Adrenal gland (tissue), 12 donors: ENCODE results near the gene ACP4. TPM values are rescaled to one million over a fixed set of nuclear protein-coding genes. Genes with fewer than 3 reads are reported as not detected.

Source experiments
- DNase-seq, 7 donors: peaks; one replicate each; pipeline ENCODE4 v3.0.0-alpha.2; 2019 to 2020
- H3K27ac ChIP-seq, 5 donors: fragments of 200-600 bp; sonication (generic) in 4 of 5; 1 replicate in 3 of 5; 2 replicates in 2 of 5; pipeline versions ENCODE4 v1.5.1 to v1.8.0; 2016 to 2020; ENCODE audit warnings: mild to moderate bottlenecking in 1 of 5
- H3K27me3 ChIP-seq: fragments of 200-600 bp; 2 replicates; pipeline ENCODE4 v1.8.0; 2021
- H3K36me3 ChIP-seq, 2 donors: fragments of 200-600 bp; replicated peaks in 1 of 2; 1 replicate in 1 of 2; 2 replicates in 1 of 2; pipeline versions ENCODE4 v1.5.1 to v1.8.0; 2018 to 2022
- H3K4me1 ChIP-seq, 2 donors: fragments of 200-600 bp; replicated peaks in 1 of 2; 1 replicate in 1 of 2; 2 replicates in 1 of 2; pipeline versions ENCODE4 v1.5.1 to v1.8.0; 2018 to 2021
- H3K4me3 ChIP-seq, 4 donors: fragments of 200-600 bp; sonication (generic) in 3 of 4; one replicate each; pipeline ENCODE4 v1.5.1; 2016 to 2018
- H3K9me3 ChIP-seq, 3 donors: fragments of 200-600 bp; sonication (generic) in 1 of 3; replicated peaks in 1 of 3; 1 replicate in 2 of 3; 2 replicates in 1 of 3; pipeline versions ENCODE4 v1.5.1 to v1.8.0; 2016 to 2021
- POLR2A ChIP-seq, 2 donors: fragments of 450-650 bp; IDR thresholded peaks; one replicate each; pipeline ENCODE4 v1.6.1; 2017; ENCODE audit warnings: antibody characterized with exemption in 2 of 2, mild to moderate bottlenecking in 2 of 2, moderate library complexity in 1 of 2
- WGBS, 4 donors: extraction: QIAGEN DNeasy Blood & Tissue Kit in 2 of 4; methylation state at CpG; one replicate each; pipeline versions ENCODE4 v1.1.5 to v1.1.7; 2013 to 2017; 5-methylcytosine and 5-hydroxymethylcytosine counted together
- intact Hi-C, 2 donors: fragments of 100-400 bp; cut with DNase I; formaldehyde crosslinking; loops; one replicate each; pipeline versions ENCODE4 v1.14.1 to v1.15.0; 2022 to 2023
- polyA plus RNA-seq, 3 donors: library from polyadenylated mRNA; stranded (reverse); fragments of 200-250 nt in 2 of 3; fragments of 350-450 nt in 1 of 3; fragmentation: Illumina TruSeq in 1 of 3; extraction: RNeasy Lipid Tissue Mini Kit (QIAGEN cat#74804) in 1 of 3; gene quantifications; one replicate each; pipeline ENCODE4 v1.2.3, GENCODE V29; 2013 to 2014
- total RNA-seq, 9 donors: library from RNA; depleted of rRNA in 4 of 9; stranded (reverse); fragments of >200 nt in 4 of 9; fragments of 120-200 nt in 1 of 9; fragmentation: NEBNext Ultra II Directional in 1 of 9; extraction: Animal tissue kit (Norgen Biotek cat#: 25700) in 1 of 9; gene quantifications; one replicate each; pipeline versions ENCODE4 v1.1.0 to v1.2.4, GENCODE V29; 2013 to 2023
- TF ChIP-seq, protein P1 (sequence below), 6 experiments: fragments of 450-650 bp in 4 of 6; fragments of 200-600 bp in 2 of 6; sonication (generic) in 1 of 6; IDR thresholded peaks; 1 replicate in 5 of 6; 2 replicates in 1 of 6; pipeline versions ENCODE4 v1.5.1 to v1.8.0; 2016 to 2021; ENCODE audit warnings: antibody characterized with exemption in 6 of 6, mild to moderate bottlenecking in 2 of 6, moderate library complexity in 1 of 6
- donor health status: healthy with polysubstance abuse.
- donor health status: Bipolar disorder and iron deficiency.
- donor health status: DM: yes; HTN: yes; CAD: no.
- donor health status: DM: no; HTN: no; CAD: no.
- donor health status: DM: no; HTN: no; CAD: no.
- donor health status: DM: yes; HTN: yes; CAD: no.

Gene ACP4
- total and polyA plus RNA-seq, 12 donors = not detected

DNA sequence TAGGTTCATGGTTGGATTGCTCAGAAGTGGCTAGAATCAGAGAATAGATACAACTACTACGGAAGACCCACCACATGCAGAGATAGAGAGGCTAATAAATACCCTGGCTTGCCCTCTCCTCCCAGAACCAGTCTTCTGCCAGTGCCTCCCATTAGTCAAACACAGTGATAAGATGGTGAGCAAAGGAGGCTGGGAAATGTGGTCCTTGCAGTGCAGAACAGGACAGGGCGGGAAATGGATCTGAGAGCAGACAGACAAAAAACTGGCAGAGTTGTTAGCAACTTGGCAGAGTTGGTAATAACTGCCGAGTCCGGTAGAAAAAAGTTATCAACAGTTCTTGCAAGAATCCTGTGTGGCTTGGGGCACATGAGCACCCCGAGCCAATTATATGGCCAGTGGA, 24.7 kb downstream of the ACP4 start:
- DNase-seq = no peak
- intact Hi-C loops = no loop called here
- TF ChIP-seq, protein P1, sequence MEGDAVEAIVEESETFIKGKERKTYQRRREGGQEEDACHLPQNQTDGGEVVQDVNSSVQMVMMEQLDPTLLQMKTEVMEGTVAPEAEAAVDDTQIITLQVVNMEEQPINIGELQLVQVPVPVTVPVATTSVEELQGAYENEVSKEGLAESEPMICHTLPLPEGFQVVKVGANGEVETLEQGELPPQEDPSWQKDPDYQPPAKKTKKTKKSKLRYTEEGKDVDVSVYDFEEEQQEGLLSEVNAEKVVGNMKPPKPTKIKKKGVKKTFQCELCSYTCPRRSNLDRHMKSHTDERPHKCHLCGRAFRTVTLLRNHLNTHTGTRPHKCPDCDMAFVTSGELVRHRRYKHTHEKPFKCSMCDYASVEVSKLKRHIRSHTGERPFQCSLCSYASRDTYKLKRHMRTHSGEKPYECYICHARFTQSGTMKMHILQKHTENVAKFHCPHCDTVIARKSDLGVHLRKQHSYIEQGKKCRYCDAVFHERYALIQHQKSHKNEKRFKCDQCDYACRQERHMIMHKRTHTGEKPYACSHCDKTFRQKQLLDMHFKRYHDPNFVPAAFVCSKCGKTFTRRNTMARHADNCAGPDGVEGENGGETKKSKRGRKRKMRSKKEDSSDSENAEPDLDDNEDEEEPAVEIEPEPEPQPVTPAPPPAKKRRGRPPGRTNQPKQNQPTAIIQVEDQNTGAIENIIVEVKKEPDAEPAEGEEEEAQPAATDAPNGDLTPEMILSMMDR (IDR thresholded peaks at IDR 0.05) = no peak
- no peak for TF ChIP-seq POLR2A (IDR thresholded peaks at IDR 0.05)
- Histone ChIP-seq H3K27ac (no peak overlapping the region), H3K27me3 (peaks cover 20% of the 10 kb centered on the region), H3K4me1 (peaks cover 0 to 7% of the 10 kb centered on the region in 2 donors), H3K9me3 (no peaks in the 10 kb centered on the region), H3K36me3 (no peaks in the 10 kb centered on the region), H3K4me3 (no peak overlapping the region)
- 86 to 90% (median 86%) methylated on average over 5 of the region's 5 CpGs for WGBS, 4 donors

DNA sequence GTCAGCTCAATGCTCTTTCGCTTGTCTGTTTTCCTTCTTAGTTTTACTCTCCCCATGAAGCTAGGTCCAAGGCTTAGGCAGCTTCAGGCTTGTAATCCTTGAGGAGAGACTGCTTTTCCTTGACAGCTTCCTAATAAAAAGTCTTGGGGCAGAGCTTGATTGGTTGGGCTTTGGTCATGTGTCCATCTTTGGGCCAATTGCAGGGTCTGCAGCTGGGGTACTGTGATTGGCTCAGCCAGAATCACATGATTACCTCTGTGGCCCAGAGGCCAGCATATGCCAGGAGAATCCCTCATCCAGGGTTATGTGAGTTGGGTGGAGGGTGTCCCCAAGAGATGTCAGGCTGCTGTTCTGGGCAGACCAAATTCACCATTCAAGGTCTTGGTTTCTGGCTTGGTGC, 25.2 kb downstream of the ACP4 start:
- 97 to 100% (median 100%) methylated on average over 1 of the region's 1 CpG for WGBS, 4 donors
- Histone ChIP-seq H3K4me1 (peaks cover 0 to 8% of the 10 kb centered on the region in 2 donors), H3K27me3 (peaks cover 23% of the 10 kb centered on the region), H3K27ac (no peak overlapping the region), H3K36me3 (no peaks in the 10 kb centered on the region), H3K4me3 (no peak overlapping the region), H3K9me3 (no peaks in the 10 kb centered on the region)
- intact Hi-C loops = no loop called here
- TF ChIP-seq POLR2A (IDR thresholded peaks at IDR 0.05) = no peak
- TF ChIP-seq, protein P1 (IDR thresholded peaks at IDR 0.05) = no peak
- no peak for DNase-seq

DNA sequence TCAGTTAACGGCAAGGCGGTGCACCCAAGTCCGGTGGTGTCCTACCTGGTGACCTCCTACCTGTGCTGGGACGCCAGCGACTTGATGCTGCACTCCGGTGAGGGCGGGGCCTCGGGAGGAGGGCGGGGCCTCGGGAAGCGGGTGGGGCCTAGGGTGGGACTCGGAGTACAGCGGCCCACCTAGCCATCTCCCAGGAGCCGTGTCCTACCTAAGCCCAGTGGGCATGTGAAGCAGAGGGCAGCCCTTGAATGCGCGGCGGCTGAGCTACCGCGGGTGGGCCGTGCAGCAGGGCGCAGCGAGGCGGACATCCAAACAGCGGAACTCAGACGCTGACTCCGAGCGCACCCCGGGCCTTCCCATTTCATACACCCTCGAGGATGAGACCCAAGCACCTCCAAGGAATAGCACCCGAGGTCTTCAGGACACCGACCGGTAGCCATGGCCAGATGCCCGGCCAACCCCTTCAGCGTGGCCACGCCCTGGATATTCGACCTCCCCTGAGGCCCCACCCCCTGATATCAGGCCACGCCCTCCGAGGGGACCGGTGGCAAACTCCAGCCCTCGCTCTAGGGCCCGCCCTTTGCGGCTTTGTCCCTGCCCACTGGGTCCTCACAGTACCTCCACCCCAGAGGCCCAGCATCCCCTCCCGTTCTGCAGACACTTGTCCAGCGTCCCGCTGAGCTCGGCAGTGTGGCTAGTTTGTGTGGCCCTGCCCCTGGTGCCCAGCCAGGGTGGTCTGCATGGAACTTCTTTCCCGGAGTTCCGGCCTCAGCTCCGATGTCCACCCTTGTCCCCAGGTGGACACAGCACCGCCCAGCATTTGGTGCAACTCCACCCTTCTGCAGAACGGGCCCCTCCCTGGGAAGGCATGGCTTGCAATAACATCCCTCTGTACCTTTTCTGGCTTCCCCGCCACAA, 28.0 kb downstream of the ACP4 start:
- no peak for TF ChIP-seq POLR2A (IDR thresholded peaks at IDR 0.05)
- TF ChIP-seq, protein P1 (IDR thresholded peaks at IDR 0.05) = no peak
- WGBS, 4 donors = 6 to 16% (median 9%) methylated on average over 17 to 52 of the region's 52 CpGs
- Histone ChIP-seq H3K9me3 (no peaks in the 10 kb centered on the region), H3K4me1 (peaks cover 0 to 11% of the 10 kb centered on the region in 2 donors), H3K27ac (peak overlapping the region in 1 of 5 donors; percentile 52), H3K4me3 (peak overlapping the region in 1 of 4 donors; percentile 69), H3K27me3 (peaks cover 31% of the 10 kb centered on the region), H3K36me3 (no peaks in the 10 kb centered on the region)
- intact Hi-C loops = no loop called here
- DNase-seq = peak; percentile 57 to 87 (median 75)

DNA sequence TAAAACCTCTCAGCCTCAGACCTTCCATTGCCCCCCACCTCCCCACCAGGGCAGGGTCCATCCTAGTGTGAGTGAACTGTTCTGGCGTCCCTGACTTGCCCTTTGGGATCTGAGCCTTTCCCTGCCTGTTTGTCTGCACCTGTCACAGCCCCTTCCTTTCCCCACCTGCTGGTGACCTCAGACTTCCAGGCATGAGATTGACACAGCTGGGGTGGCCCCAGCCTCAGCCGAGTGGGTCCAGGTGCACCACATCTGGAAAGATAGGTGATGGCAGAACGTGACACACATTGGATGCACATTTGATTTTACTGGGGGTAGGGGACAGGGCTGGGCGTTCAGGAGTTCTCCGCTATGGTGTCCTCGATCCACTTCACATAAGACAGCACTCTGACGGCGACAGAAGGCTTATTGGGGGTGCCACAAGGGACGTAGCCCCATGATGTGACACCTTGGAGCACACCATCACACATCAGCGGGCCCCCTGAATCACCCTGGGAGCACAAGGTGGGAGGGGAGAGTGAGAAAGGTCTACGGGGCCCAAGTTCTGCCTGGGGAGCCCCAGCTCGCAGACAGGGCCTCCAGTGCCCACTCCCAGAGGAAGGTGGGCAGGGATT, 28.8 kb downstream of the ACP4 start:
- Histone ChIP-seq H3K9me3 (no peaks in the 10 kb centered on the region), H3K27ac (no peak overlapping the region), H3K4me1 (peaks cover 0 to 11% of the 10 kb centered on the region in 2 donors), H3K4me3 (no peak overlapping the region), H3K36me3 (no peaks in the 10 kb centered on the region), H3K27me3 (peaks cover 31% of the 10 kb centered on the region)
- intact Hi-C loops = no loop called here
- DNase-seq = no peak
- no peak for TF ChIP-seq POLR2A (IDR thresholded peaks at IDR 0.05)
- TF ChIP-seq, protein P1 (IDR thresholded peaks at IDR 0.05) = no peak
- WGBS, 4 donors = 31 to 74% (median 72%) methylated on average over 1 to 12 of the region's 12 CpGs
